KMS-11 (cell line): Measurements from ENCODE around the gene SIL1.
A peak's percentile ranks its signal among the peaks of the same experiment; 100 is the strongest.
"Not testable (repeated sequence)": the region's sequence is repeated elsewhere in the genome, so short reads cannot be mapped to it uniquely, and the experiment has no call there.

ENCODE experiments used
- H2AFZ ChIP-seq: fragments of 200-600 bp; sonication (generic); 2 replicates; pipeline ENCODE4 v1.6.1; 2016; ENCODE audit warnings: antibody characterized with exemption, mixed run types, low read depth
- H3K27ac ChIP-seq: fragments of 200-600 bp; sonication (generic); 2 replicates; pipeline ENCODE4 v1.6.1; 2016; ENCODE audit warnings: mild to moderate bottlenecking, mixed run types
- H3K27me3 ChIP-seq: fragments of 200-600 bp; sonication (generic); 2 replicates; pipeline ENCODE4 v1.6.1; 2017; ENCODE audit warnings: mild to moderate bottlenecking, low read depth, mixed run types, moderate library complexity; ENCODE audit not compliant: insufficient read depth
- H3K36me3 ChIP-seq: fragments of 200-600 bp; sonication (generic); 2 replicates; pipeline ENCODE4 v1.6.1; 2017; ENCODE audit warnings: mild to moderate bottlenecking, mixed run types; ENCODE audit not compliant: insufficient read depth
- H3K4me1 ChIP-seq: fragments of 200-600 bp; sonication (generic); 2 replicates; pipeline ENCODE4 v1.6.1; 2016; ENCODE audit warnings: mild to moderate bottlenecking, low read depth, mixed run types; ENCODE audit not compliant: poor library complexity, severe bottlenecking
- H3K4me2 ChIP-seq: fragments of 200-600 bp; sonication (generic); 2 replicates; pipeline ENCODE4 v1.7.0; 2016; ENCODE audit warnings: mild to moderate bottlenecking, mixed run types
- H3K4me3 ChIP-seq: fragments of 200-600 bp; sonication (generic); IDR thresholded peaks from 2 replicates; pipeline ENCODE4 v1.6.1; 2017; ENCODE audit warnings: low read depth, low read length, mixed read lengths; ENCODE audit not compliant: insufficient read depth
- H3K79me2 ChIP-seq: fragments of 200-600 bp; sonication (generic); 2 replicates; pipeline ENCODE4 v1.6.1; 2016; ENCODE audit warnings: low read depth, mixed run types; ENCODE audit not compliant: insufficient read depth
- H3K9ac ChIP-seq: fragments of 200-600 bp; sonication (generic); 2 replicates; pipeline ENCODE4 v1.6.1; 2016; ENCODE audit warnings: mild to moderate bottlenecking, mixed run types
- H4K20me1 ChIP-seq: fragments of 200-600 bp; sonication (generic); 2 replicates; pipeline ENCODE4 v1.6.1; 2016; ENCODE audit warnings: mild to moderate bottlenecking, mixed run types; ENCODE audit not compliant: insufficient read depth
- CTCF ChIP-seq: fragments of 200-600 bp; sonication (generic); conservative IDR thresholded peaks from 2 replicates; pipeline ENCODE4 v1.6.1; 2017; ENCODE audit warnings: low read depth, mild to moderate bottlenecking, antibody characterized with exemption, low read length, moderate library complexity, mixed read lengths

The SIL1 gene

GRCh38 chr5:139181322-139181730, 16.8 kb downstream of the SIL1 start:
- Histone ChIP-seq H3K27me3 (no peaks in the 10 kb centered on the region), H3K79me2 (peaks cover 11% of the 10 kb centered on the region; the same call in 1 of the 2 replicates), H2AFZ (no peak overlapping the region), H3K36me3 (no peaks in the 10 kb centered on the region), H3K4me1 (peaks cover 100% of the 10 kb centered on the region), H3K27ac (no peak overlapping the region), H3K4me3 (no peak overlapping the region), H3K4me2 (no peak overlapping the region), H3K9ac (no peak overlapping the region), H4K20me1 (no peaks in the 10 kb centered on the region)
- no peak for TF ChIP-seq CTCF

- Histone ChIP-seq H3K27me3 (no peaks in the 10 kb centered on the region), H2AFZ (no peak overlapping the region), H3K79me2 (peaks cover 15% of the 10 kb centered on the region; the same call in 1 of the 2 replicates), H3K9ac (no peak overlapping the region), H3K4me3 (no peak overlapping the region), H3K27ac (no peak overlapping the region), H4K20me1 (no peaks in the 10 kb centered on the region), H3K4me1 (peaks cover 100% of the 10 kb centered on the region), H3K36me3 (no peaks in the 10 kb centered on the region), H3K4me2 (no peak overlapping the region)
- TF ChIP-seq CTCF = no peak
Measured at GRCh38 chr5:139180850-139181249, 17.3 kb downstream of the SIL1 start.

- H3K27ac ChIP-seq = peak overlapping the region; percentile 98
- H3K27me3 ChIP-seq, H3K4me3 ChIP-seq, H2AFZ ChIP-seq, H4K20me1 ChIP-seq, H3K36me3 ChIP-seq: not testable (repeated sequence)
- peaks cover 100% of the 10 kb centered on the region for H3K4me1 ChIP-seq
- peak overlapping the region; percentile 75; the same call in 1 of the 2 replicates for H3K9ac ChIP-seq
- peak overlapping the region; percentile 76 for H3K4me2 ChIP-seq
- H3K79me2 ChIP-seq = peaks cover 20% of the 10 kb centered on the region; the same call in 1 of the 2 replicates
Measured at GRCh38 chr5:139179778-139180513, 18.2 kb downstream of the SIL1 start.

DNA sequence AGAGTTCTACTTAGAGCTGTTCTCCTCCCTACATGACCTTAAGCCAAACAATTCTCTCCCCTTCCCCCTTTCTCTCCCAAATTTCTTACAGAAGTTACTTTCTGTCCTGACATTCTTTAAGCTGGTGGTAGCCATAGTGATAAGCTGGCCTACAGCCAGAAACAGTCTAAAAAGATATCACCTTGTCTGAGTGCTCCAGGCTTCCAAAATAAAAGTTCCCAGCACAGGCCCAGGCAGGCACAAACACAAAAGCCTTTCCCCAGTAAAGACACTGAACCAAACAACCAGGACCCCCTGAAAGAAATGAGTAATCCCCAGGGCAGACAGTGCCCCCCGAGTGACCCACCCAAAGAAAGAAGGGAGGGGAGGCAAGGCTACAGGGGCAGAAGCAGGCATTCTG, 19.2 kb downstream of the SIL1 start:
- TF ChIP-seq CTCF = no peak
- peaks cover 20% of the 10 kb centered on the region; the same call in 1 of the 2 replicates for H3K79me2 ChIP-seq
- H3K4me2 ChIP-seq = peak overlapping the region; percentile 76
- no peaks in the 10 kb centered on the region for H3K27me3 ChIP-seq
- no peaks in the 10 kb centered on the region for H3K36me3 ChIP-seq
- peak overlapping the region; percentile 98 for H3K27ac ChIP-seq
- H3K9ac ChIP-seq = peak overlapping the region; percentile 75; the same call in 1 of the 2 replicates
- H3K4me3 ChIP-seq = no peak overlapping the region
- peaks cover 97% of the 10 kb centered on the region for H3K4me1 ChIP-seq
- no peak overlapping the region; the same call in 1 of the 2 replicates for H2AFZ ChIP-seq
- H4K20me1 ChIP-seq = no peaks in the 10 kb centered on the region

DNA sequence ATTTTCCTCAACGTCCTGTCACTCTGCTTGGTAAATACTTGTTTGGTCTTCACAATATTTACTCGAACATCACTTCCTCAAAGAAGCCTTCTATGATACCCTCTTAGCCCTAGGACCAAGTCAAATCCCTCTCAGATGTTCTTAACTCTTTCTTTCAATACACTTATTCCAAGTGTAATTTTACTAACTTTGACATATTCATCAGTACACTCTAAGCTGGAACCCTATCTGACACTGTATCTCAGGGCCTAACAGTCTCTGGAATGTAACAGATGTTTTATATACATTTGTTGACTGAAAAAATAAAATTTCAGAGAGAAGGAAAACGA, 19.6 kb downstream of the SIL1 start:
- Histone ChIP-seq H3K27me3 (no peaks in the 10 kb centered on the region), H3K36me3 (no peaks in the 10 kb centered on the region), H3K9ac (peak overlapping the region; percentile 75; the same call in 1 of the 2 replicates), H2AFZ (no peak overlapping the region), H3K4me2 (peak overlapping the region; percentile 76), H3K27ac (peak overlapping the region; percentile 98), H3K4me3 (no peak overlapping the region), H3K4me1 (peaks cover 95% of the 10 kb centered on the region), H4K20me1 (no peaks in the 10 kb centered on the region), H3K79me2 (peaks cover 23% of the 10 kb centered on the region; the same call in 1 of the 2 replicates)
- TF ChIP-seq CTCF = no peak
